Measurements from ENCODE around the gene SERPINH1.

DNA sequence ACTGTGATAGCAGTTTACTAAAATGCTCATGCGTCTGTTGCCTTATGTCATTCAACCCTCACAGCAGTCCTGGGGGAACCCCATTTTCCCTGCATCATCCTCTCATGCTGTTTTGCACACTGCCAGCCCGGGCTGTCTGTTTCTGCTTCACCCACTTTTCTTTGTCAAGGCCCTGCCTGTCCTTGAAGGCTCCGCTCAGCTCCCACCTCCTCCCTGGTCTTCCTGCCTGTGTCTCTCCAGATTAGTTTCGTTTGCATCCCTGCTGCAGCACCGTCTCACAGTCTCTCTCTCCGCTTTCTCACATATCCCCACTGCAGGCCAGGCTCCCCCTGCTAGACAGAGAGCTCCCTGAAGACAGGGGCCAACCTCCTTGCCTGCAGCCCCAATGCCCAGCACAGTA is 29.9 kb downstream of the SERPINH1 start:
- TF ChIP-seq, protein P1, sequence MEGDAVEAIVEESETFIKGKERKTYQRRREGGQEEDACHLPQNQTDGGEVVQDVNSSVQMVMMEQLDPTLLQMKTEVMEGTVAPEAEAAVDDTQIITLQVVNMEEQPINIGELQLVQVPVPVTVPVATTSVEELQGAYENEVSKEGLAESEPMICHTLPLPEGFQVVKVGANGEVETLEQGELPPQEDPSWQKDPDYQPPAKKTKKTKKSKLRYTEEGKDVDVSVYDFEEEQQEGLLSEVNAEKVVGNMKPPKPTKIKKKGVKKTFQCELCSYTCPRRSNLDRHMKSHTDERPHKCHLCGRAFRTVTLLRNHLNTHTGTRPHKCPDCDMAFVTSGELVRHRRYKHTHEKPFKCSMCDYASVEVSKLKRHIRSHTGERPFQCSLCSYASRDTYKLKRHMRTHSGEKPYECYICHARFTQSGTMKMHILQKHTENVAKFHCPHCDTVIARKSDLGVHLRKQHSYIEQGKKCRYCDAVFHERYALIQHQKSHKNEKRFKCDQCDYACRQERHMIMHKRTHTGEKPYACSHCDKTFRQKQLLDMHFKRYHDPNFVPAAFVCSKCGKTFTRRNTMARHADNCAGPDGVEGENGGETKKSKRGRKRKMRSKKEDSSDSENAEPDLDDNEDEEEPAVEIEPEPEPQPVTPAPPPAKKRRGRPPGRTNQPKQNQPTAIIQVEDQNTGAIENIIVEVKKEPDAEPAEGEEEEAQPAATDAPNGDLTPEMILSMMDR (IDR thresholded peaks at IDR 0.05), result no peak
- no peak for TF ChIP-seq EZH2 (IDR thresholded peaks at IDR 0.05; ENCODE audit: borderline replicate concordance, insufficient read depth, low read depth, low read length, poor library complexity, severe bottlenecking)
